Activated effector memory CD4-positive, alpha-beta T cell treated with anti-CD3 and anti-CD28 coated beads, Interleukin-2, amount 50 U/mL, for 16 hours (primary cell): Measurements from ENCODE around the gene SCRN1.

Source experiments
- DNase-seq: peaks from one replicate; pipeline ENCODE4 v3.0.0-alpha.2; 2020

SCRN1 gene, protein sequence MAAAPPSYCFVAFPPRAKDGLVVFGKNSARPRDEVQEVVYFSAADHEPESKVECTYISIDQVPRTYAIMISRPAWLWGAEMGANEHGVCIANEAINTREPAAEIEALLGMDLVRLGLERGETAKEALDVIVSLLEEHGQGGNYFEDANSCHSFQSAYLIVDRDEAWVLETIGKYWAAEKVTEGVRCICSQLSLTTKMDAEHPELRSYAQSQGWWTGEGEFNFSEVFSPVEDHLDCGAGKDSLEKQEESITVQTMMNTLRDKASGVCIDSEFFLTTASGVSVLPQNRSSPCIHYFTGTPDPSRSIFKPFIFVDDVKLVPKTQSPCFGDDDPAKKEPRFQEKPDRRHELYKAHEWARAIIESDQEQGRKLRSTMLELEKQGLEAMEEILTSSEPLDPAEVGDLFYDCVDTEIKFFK

DNA sequence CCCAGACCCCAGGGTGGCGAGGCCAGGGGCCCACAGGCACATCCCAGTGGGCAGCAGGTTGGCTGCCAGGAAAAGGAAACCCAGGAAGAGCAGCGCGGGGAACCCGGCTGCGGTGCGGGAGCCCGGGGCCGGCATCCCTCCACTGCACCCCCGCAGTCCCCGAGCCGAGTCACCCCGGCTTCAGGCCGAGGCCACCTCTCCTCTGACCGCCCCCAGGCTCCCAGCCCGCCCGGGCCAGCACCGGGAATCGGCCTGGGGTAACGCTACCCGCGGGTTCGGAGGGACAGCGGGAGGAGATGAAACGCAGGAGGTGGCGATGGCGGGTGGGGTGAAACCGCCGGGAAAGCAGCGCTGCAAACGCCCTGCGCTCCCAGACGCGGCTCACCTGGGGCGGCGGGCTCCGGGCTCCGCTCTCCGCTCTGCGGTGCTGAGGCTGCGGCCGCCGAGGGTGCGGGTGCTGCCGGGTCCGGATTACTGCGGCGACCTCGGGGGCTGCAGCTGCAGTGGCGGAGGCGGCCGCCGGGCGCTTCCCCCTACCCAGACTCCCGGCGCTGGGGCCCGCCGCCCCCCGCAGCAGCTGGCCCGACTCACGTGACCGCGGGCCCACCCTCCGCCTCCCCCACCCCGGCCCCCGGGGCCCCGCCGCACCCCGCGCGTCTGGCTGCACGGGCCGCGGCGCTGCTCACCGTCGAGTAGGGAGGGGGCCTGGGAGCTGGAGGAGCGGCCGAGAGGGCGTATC, at the start of gene SCRN1:
Gene SCRN1, minus strand, starts transcription at position 545 of the 739 bp plus-strand sequence. CDS start 20,734 bp downstream, outside the sequence.
- DNase-seq, result peak; percentile 64

DNA sequence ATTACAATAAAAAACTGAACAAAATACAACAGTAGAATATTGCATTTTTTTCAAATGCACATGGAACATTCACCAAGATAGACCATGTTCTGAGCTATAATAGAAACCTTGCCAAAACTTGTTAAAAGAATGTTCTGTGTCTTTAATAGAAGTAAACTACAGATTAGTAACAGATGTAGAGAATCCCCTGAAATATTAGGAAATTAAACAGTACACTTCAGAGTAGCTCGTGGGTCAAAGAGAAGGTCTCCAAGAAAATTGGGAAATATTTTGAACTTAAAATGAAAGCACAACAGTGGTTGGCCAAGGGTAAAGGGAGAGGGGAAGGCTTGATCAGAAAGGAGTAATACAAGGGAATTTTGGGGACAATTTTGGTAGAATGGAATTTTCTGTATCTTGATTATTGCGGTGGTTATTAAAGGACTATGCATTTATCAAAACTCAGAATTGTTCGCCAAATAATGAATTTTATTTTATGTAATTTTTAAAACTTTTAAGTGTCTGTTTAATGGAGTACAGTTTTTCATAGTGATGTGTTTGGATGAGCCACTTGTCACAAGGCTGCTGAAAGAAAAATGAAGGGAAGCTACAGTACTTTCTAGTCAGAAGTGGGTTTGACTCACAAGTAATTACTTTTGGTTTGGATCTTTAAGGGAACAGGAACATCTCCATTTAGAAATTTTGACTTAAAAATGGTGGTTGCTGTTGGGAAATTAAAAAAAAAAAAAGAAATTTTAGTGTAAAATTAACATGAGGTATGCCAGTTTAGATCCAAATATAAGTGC, 48.8 kb upstream of the SCRN1 start:
- no peak for DNase-seq

DNA sequence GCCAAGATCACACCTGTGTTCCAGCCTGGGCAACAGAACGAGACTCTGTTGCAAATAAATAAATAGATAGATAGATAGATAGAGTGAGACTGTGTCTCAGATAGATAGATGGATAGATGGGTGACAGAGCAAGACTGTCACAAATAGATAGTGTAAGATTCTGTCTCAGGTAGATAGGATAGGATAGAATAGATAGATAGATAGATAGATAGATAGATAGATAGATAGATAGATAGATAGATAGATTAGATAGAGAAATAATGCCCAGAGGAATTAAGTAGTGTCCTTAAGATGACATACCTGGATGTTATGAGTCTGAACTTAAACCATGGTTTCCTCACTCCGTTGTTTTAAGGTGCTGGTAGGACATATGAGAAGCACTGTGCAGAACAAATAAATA, 46.6 kb upstream of the SCRN1 start:
- DNase-seq, result no peak

DNA sequence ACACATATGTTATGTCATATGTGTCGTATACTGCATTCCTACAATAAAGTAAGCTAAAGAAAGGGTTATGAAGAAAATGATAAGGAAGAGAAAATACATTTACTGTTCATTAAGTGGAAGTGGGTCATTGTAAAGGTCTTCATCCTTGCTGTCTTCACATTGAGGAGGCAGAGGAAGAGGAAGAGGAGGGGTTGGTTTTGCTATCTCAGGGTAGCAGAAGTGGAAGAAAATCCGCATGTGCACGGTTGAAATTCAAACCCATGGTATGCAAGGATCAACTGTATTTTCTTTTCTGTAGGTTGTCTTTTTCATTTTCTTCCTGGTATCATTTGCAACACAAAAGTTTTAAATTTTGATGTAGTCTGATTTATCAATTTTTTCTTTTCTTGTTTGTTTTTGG, 44.9 kb upstream of the SCRN1 start:
- no peak for DNase-seq

DNA sequence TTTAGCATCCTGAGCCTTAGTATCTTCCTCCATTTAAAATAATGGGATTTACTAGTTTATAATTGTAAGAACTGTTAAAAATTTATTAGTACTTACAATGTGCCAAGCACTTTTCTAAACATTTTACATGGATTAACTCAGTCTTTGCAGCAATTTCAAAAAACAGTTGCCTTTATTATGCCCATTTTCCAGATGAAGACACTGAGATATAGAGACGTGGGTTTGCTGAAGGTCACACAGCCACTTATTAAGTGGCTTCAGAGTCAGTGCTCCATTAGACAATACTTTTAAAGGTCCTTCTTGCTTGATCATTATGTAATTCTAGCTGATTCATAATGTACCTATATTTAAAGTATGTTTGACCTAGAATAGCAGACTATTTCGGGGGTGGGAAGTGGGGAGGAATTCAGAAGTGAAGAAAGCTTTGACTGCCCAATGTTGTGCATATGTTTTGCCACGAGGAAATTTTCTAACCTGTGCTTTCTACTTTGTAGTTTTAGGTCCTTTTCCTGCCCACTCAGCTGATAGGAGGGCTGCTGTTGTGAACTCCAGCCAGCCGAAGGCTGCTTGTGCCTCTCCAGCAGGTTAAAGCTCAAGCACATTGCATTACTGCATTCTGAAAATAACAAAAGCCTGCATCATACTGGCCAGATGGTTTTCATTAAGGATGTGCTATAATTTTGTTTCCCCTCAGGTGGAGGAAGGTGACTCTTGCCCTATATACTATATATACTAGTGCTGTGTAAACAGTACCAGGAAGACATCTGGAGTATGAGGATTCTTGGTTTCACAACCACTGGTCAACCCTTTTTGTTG, 42.9 kb upstream of the SCRN1 start:
- DNase-seq, result no peak

DNA sequence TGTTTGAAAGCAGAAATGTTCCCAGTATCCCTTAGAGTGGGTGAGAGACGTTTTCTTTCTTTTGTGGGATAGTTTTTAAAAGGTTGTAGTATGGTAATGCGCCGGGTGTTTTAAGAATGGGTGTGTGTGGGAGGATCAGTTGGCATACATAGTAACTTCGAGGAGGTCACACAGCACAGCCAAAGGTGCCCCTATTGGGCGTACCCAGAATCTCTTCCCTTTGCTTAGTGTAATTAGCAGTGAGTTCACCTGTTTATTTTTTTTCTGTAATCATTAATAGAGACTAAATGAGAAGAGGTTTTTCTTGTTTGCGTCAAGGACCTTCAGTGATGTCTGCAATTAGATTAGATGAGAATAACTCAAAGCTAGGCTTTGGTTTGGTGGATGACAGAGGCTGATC, 40.1 kb upstream of the SCRN1 start:
- DNase-seq, result no peak

DNA sequence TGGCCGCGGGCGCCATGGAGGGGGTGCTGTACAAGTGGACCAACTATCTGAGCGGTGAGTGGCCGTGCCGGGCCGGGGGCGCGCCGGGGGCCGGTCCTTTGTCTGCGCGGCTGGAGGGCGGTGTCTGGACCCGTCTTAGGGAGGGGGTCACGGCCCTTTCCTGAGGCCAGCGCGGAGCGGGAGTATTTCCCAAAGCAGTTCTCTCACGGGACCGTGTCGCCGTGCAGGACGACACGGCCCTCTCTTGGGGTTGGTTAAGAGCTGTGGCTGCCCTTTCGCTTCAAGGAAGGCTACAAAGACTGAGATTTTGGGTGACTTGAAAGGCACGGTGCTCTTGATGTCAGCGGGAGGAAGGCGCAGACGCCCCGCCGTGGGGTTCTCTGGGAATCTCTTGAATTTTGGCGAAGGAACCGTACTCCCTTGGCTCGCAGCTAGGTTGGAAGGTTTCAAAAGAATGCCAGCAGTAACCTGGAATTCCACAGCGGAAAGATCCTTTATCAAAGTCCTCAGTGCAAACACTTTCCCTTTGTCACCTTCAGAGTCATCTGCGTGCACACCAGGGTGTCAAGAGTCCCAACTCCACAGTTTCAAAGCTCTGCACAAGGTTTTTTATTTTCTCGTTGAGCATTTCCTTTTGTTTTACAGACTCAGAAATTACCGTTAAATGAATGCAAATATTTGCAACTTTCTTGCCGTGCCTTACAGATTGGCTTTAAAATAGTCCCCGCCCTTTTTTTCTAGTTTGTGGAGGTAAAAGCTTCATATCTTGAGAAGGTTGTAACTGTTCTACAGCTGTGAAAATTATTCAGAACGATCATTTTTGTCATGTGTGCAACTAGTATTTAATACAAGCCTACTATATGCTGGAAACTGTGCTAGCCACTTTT, 39.4 kb upstream of the SCRN1 start:
- no peak for DNase-seq

DNA sequence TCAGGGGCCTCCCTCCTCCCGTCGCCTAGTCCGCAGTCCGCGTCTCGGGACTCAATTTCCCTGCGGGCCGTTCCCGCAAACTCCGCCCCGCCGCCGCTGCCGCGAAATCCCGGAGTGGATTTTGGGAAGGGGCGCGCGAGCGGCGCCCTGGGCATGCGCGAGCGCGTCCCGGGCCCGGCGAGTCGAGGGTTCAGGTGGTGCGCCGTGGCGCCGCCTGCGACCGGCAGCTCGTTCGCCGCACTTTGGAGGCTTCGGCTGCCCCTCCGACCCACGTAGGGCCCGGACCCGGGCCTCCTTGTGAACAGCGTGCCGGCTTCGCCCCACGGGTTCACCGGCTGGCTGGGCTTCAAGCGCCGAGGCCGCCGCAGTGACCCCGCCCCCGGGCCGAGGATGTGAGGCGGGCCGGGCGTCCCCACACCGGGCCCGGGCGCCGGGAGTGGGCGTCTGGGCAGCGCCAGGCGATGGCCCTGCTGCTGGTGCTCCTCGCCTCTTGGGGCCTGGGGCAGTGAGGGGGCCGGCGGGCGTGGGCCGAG, 38.7 kb upstream of the SCRN1 start, which contains the start of gene PLEKHA8:
Gene PLEKHA8, plus strand, starts transcription at position 197 of the 533 bp plus-strand sequence. CDS start 351 bp downstream, outside the sequence.
- DNase-seq, result peak; percentile 96

DNA sequence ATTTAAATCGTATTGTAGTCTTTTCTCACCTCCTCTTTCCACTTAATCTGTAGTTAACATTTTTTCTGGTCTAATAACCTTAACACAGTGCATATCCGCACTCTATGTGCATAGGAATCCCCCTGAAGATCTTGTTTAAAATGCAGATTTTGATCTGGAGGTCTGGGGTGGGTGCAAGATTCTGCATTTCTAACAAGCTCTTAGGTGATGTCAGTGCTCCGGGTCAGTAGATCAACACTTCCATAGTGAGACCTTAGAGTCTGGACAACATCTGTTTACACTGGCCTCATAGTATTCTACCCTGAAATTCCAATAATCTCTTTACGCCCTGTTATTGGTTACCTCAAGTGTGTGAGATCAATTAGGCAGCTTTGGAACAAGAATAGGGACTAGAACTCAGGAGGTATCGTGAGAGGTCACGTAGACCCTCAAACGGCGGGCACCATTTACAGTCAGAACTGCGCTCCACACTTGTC, 38.2 kb upstream of the SCRN1 start:
- no peak for DNase-seq

DNA sequence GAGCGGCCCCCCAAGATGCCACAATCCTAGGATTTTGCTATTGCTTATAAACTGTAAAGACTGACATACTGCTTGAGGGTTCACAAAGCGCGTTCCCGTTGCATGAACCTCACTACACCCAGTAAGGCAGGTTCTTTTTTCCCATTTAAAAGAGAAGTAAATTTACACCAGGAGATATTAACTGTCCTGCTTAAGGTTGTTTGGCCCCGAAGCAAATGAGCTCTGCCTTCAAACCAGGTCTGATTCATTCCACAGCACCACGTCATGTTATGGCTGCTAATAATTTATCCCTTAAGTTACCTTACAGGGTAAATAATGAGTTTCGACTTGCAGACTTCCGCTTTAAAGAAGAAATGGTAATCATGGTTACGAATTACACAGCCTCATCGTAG, 37.5 kb upstream of the SCRN1 start:
- peak; percentile 73 for DNase-seq

DNA sequence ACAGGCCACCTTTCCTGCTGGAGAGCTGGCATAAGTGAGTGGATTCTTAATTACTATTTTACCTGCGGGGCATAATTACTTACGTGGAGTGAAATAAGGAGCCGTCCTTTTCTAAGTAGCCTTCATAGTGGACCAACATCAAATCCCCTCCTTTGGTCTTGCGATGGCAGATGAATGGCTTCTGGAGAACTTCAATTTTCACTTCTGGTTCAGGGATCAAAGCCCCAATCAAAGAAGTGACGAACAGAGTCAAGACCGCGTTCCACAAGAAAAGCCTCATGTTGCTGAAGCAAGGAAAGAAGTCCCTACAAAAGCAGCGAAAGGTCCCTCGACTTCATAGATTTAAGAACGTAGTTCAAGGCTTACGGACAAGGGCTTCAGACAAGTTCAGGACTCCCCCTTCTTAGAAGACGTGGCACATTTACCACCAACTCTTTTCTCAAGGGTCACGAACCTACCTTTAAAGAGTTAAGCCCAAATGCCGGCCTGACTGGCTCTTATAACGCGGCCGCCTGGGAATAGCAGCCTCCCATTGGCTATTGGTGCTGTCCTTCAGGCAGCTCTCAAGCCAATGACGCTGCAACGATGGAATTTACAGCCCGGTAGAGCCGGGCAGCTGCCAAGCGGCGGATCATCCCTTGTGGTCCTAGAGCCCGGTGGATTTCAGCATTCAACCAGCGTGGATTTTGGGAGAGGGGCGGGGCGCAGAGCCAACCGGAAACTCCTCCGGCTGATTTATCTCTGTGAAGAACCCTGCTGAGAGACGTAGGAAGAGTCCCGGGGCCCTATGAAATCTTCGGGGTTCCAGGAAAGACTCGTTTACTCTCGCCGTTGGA, 36.8 kb upstream of the SCRN1 start, which contains the start of gene FKBP14:
Gene FKBP14, minus strand, starts transcription at position 474 of the 836 bp plus-strand sequence. Its CDS starts 194 bp downstream, at position 280.
- peak; percentile 95 for DNase-seq

DNA sequence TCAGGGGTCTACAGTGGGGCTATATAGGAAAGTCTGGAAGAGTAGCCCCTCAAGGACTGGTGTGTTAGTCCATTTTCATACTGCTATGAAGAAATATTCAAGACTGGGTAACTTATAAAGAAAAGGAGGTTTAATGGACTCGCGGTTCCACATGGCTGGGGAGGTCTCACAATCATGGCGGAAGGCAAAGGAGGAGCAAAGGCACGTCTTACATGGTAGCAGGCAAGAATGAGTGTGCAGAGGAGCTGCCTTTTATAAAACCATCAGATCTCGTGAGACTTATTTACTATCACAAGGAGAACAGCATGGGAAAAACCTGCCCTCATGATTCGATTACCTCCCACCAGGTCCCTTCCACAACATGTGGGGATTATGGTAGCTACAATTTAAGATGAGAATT, 33.9 kb upstream of the SCRN1 start:
- no peak for DNase-seq

DNA sequence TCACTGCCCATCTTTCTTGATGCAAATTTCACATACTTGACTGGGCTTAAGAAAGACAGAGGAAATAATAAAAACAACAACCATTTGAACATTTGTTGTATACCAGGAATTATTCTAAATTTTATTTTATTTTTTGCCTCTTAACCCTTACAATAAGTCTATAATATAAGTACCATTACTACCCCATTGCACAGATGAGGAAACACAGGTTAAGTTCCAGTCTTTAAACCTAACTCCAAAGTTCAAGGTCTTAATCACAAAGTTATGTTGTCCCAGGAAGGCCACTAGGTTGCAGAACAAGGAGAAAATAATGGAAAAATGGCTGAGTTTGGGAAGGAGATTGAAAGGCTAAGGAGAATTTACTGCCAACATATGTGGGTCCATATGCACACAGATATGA, 33.4 kb upstream of the SCRN1 start:
- DNase-seq, result no peak

DNA sequence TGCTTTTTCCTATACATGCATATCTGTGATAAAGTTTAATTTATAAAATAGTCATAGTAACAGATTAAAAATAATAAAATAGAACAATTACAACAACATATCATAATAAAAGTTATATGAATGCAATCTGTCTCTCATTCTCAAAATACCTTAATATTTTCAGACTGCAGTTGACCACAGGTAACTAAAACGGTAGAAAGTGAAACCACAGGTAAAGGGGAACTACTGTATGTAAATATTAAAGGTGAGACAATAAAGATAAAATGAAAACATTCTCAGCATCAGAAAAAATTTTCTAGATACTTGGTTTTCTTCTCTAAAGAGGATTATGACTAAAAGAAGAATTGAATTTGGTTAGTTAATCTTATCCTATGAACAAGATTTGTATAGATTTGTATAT, 30.9 kb upstream of the SCRN1 start:
- DNase-seq, result no peak

DNA sequence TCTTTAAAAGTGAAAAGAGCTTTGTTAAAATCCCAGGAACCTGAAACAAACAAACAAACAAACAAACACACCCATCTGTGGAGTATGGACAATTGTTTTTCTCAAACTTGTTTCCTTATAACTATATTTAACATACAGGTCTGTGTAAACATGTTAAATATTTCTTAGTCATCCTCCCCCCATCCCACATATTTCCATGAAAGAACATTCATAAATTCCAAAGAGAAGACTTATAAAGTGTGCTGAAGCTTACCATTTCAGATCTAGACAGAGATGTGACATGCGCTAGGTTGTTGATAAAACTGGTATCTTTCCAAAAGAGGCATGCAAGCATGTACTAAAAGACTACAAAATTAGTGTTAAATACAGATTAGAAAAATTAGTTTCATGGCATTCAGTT, 30.4 kb upstream of the SCRN1 start:
- no peak for DNase-seq

DNA sequence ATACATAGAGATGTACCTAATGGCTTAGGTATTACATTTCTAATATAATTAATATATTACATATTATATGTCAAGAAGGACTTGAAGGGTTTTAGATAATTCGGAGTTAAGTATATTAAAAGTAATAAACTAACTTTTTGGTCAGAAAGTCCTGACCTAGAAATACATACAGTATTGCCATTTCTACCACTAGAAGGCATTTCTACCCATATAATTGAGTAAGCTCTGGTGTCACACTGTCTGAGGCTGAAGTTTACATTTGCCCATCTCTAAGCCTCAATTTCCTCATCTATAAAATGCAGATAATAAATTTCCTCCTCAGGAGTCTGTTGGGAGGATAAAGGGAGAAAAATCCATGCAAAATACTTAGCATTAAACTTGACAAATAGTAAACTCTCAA, 29.8 kb upstream of the SCRN1 start:
- no peak for DNase-seq

DNA sequence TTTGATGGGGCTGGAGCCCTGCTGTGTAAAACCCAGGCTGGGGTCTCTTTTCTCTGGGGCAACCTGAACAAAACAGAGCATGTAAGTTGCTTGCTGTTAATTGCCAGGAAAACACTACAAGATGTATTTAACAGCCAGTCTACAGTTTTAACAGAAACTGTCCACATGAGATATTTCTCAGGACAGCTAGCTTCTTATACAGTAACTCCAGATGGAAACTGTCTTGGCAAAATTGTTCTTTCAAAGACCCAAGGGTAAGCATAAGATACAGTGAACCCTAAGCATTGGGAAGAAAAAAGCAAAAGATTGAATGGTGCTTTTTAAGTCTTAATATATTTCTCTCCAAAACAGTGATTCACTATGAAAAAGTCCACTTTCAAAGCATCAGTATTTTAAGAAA, 28.9 kb upstream of the SCRN1 start:
- no peak for DNase-seq

DNA sequence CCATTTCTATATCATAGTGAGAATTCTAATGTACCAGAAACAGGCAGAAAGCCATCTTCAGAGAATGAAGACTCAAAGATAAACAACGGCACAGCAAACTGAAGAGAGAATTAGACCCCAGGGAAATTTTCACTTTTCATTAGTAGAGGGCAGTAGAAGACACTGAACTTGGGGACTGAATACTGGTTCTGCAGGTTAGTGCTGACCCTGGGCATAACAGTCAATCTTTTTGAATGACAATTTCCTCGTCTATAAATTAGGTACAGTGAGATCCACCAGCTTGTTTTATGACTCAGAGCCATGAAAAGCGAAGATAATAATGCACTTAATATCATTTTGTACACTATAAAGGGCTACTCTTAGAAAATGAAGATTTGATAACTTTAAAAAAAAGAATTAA, 23.2 kb upstream of the SCRN1 start:
- DNase-seq, result no peak

DNA sequence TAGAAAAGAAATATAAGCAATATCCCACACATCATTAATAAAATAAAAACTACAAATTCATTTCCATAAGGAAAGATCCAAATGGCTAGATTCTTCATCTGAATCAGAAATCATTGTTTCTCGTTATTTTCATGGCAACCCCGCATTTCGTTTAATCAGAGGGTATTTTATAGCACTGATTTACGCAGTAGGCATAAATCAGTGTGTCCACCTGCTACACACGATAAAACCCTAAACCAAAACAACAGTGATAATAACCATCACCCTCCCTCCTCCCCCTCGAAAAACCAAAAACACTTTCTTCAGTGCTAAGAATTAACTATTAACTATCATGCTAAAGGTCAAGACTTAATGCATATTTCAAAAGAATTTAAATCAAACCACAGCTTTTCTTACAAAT, 20.4 kb upstream of the SCRN1 start:
- DNase-seq, result no peak

DNA sequence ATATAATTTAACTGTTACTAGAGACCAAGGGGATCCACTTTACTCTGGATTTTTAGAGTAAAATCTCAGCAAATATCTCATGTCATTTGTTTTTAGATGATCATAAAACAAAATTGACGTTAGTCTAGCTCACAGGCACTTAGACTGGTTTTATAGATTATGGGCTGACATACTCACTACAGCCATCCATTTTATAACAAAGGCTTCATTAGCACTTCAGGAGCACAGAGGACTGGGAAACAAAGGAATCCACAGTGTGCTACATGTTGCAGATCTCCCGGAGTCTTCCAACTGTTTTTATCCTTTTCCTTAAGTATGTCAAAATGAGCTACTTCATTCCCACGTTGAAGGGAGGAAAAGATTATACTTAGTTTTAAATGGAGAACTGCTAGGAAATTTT, 15.9 kb upstream of the SCRN1 start:
- no peak for DNase-seq
